Neural progenitor cell (in vitro differentiated cells): Measurements from ENCODE around the gene NOM1. TPM values are rescaled to one million over a fixed set of nuclear protein-coding genes. Genes with fewer than 3 reads are reported as not detected.

ENCODE experiments used
- DNase-seq: peaks from one replicate; pipeline ENCODE4 v3.0.0-alpha.2; 2016; ENCODE audit warnings: low spot score
- H2AFZ ChIP-seq: fragments of 200-600 bp; sonication (generic); replicated peaks from 2 replicates; pipeline ENCODE4 v1.6.1; 2016; ENCODE audit warnings: antibody characterized with exemption
- H3F3A ChIP-seq: fragments of 200-600 bp; sonication (generic); 2 replicates; pipeline ENCODE4 v1.6.1; 2016; ENCODE audit warnings: antibody characterized with exemption, low read depth
- H3K27ac ChIP-seq: fragments of 200-600 bp; sonication (generic); 2 replicates; pipeline ENCODE4 v1.5.1; 2016; ENCODE audit warnings: mild to moderate bottlenecking
- H3K27me3 ChIP-seq: fragments of 200-600 bp; sonication (generic); 2 replicates; pipeline ENCODE4 v1.6.1; 2016; ENCODE audit warnings: mild to moderate bottlenecking, moderate library complexity
- H3K36me3 ChIP-seq: fragments of 200-600 bp; sonication (generic); 2 replicates; pipeline ENCODE4 v1.5.1; 2016
- H3K4me1 ChIP-seq: fragments of 200-600 bp; sonication (generic); 2 replicates; pipeline ENCODE4 v1.6.1; 2016; ENCODE audit warnings: mixed run types
- H3K4me2 ChIP-seq: fragments of 200-600 bp; sonication (generic); 2 replicates; pipeline ENCODE4 v1.6.1; 2016
- H3K4me3 ChIP-seq: fragments of 200-600 bp; sonication (generic); 2 replicates; pipeline ENCODE4 v1.5.1; 2016
- H3K79me2 ChIP-seq: fragments of 200-600 bp; sonication (generic); 2 replicates; pipeline ENCODE4 v1.6.1; 2016; ENCODE audit warnings: low read depth
- H3K9ac ChIP-seq: fragments of 200-600 bp; sonication (generic); 2 replicates; pipeline ENCODE4 v1.6.1; 2016
- H3K9me3 ChIP-seq: fragments of 200-600 bp; sonication (generic); 2 replicates; pipeline ENCODE4 v1.5.1; 2016; ENCODE audit warnings: low read depth
- H4K20me1 ChIP-seq: fragments of 200-600 bp; sonication (generic); 2 replicates; pipeline ENCODE4 v1.6.1; 2016; ENCODE audit warnings: low read depth
- H3K27ac Mint-ChIP-seq: 3 replicates; pipeline ENCODE4 v1.8.0; 2021; ENCODE audit warnings: mixed read lengths
- H3K27me3 Mint-ChIP-seq: 2 replicates; pipeline ENCODE4 v1.8.0; 2022; ENCODE audit warnings: low read depth, mild to moderate bottlenecking, inconsistent platforms, moderate library complexity, mixed read lengths; ENCODE audit not compliant: insufficient read depth
- H3K36me3 Mint-ChIP-seq: 3 replicates; pipeline ENCODE4 v1.8.0; 2021; ENCODE audit warnings: mixed read lengths
- H3K4me1 Mint-ChIP-seq: 3 replicates; pipeline ENCODE4 v1.8.0; 2021; ENCODE audit warnings: mixed read lengths
- H3K4me3 Mint-ChIP-seq: 3 replicates; pipeline ENCODE4 v1.8.0; 2021; ENCODE audit warnings: mild to moderate bottlenecking, moderate library complexity, mixed read lengths
- H3K9me3 Mint-ChIP-seq: 3 replicates; pipeline ENCODE4 v1.8.0; 2020; ENCODE audit warnings: mixed read lengths
- CTCF ChIP-seq: fragments of 200-600 bp; sonication (generic); IDR thresholded peaks from 2 replicates; pipeline ENCODE4 v1.5.1; 2017; ENCODE audit warnings: antibody characterized with exemption, mild to moderate bottlenecking
- EZH2 ChIP-seq: fragments of 200-600 bp; sonication (generic); IDR thresholded peaks from 2 replicates; pipeline ENCODE4 v1.6.1; 2017; ENCODE audit warnings: antibody characterized with exemption, mild to moderate bottlenecking, moderate library complexity
- EZH2phosphoT487 ChIP-seq: fragments of 200-600 bp; sonication (generic); IDR thresholded peaks from 2 replicates; pipeline ENCODE4 v1.6.1; 2017; ENCODE audit warnings: antibody characterized with exemption
- total RNA-seq: library from RNA; depleted of rRNA; stranded (reverse); fragments of >200 nt; gene quantifications from 2 replicates; pipeline ENCODE4 v1.2.3, GENCODE V29; 2015; ENCODE audit warnings: low replicate concordance

NOM1 gene
- total RNA-seq, 1 donor from 2014 or later = 10.9 TPM

GRCh38 chr7:157006829-157007469 lies 57.4 kb downstream of the NOM1 start:
- H3K79me2 ChIP-seq = no peaks in the 10 kb centered on the region
- Mint-ChIP-seq H3K27ac (no peak overlapping the region), H3K4me3 (no peak overlapping the region), H3K9me3 (peaks cover 2% of the 10 kb centered on the region), H3K27me3 (peaks cover 71% of the 10 kb centered on the region), H3K36me3 (no peaks in the 10 kb centered on the region), H3K4me1 (peaks cover 17% of the 10 kb centered on the region)
- DNase-seq = no peak
- H3K27me3 ChIP-seq = peaks cover 98% of the 10 kb centered on the region
- no peak overlapping the region for H3K4me3 ChIP-seq
- no peaks in the 10 kb centered on the region for H3K9me3 ChIP-seq
- peaks cover 35% of the 10 kb centered on the region for H3K4me1 ChIP-seq
- no peak for TF ChIP-seq EZH2phosphoT487
- peaks cover 93% of the 10 kb centered on the region for H4K20me1 ChIP-seq
- no peak overlapping the region for H3K27ac ChIP-seq
- H3K4me2 ChIP-seq = no peak overlapping the region
- no peaks in the 10 kb centered on the region for H3K36me3 ChIP-seq
- H3K9ac ChIP-seq = no peak overlapping the region
- H2AFZ ChIP-seq = no peak overlapping the region
- H3F3A ChIP-seq = peaks cover 34% of the 10 kb centered on the region

- Histone ChIP-seq H3K9me3 (no peaks in the 10 kb centered on the region), H3F3A (peaks cover 33% of the 10 kb centered on the region), H3K27me3 (peaks cover 98% of the 10 kb centered on the region), H3K79me2 (no peaks in the 10 kb centered on the region), H2AFZ (no peak overlapping the region), H4K20me1 (peaks cover 93% of the 10 kb centered on the region), H3K4me1 (peaks cover 28% of the 10 kb centered on the region), H3K4me2 (no peak overlapping the region), H3K36me3 (no peaks in the 10 kb centered on the region), H3K27ac (no peak overlapping the region), H3K4me3 (no peak overlapping the region), H3K9ac (no peak overlapping the region)
- Mint-ChIP-seq H3K9me3 (no peaks in the 10 kb centered on the region), H3K36me3 (no peaks in the 10 kb centered on the region), H3K27me3 (peaks cover 73% of the 10 kb centered on the region), H3K27ac (no peak overlapping the region), H3K4me3 (no peak overlapping the region), H3K4me1 (peaks cover 13% of the 10 kb centered on the region)
- TF ChIP-seq EZH2phosphoT487 (peak; percentile 3), EZH2 (peak; percentile 40), CTCF (no peak)
- peak; percentile 40 for DNase-seq
Measured at GRCh38 chr7:157007470-157008066, 58.1 kb downstream of the NOM1 start.

- DNase-seq = peak; percentile 73
- no peak overlapping the region for H3K27ac ChIP-seq
- peaks cover 77% of the 10 kb centered on the region for H3K27me3 Mint-ChIP-seq
Measured at GRCh38 chr7:157008206-157009169, 59.0 kb downstream of the NOM1 start.

More at GRCh38 chr7:157008206-157009169, 59.0 kb downstream of the NOM1 start:
- Mint-ChIP-seq H3K4me1 (peaks cover 13% of the 10 kb centered on the region), H3K4me3 (peak overlapping the region; percentile 52), H3K36me3 (no peaks in the 10 kb centered on the region), H3K9me3 (no peaks in the 10 kb centered on the region), H3K27ac (no peak overlapping the region)
- H3K4me1 ChIP-seq = peaks cover 19% of the 10 kb centered on the region
- H3K27me3 ChIP-seq = peaks cover 98% of the 10 kb centered on the region
- no peaks in the 10 kb centered on the region for H3K9me3 ChIP-seq
- no peaks in the 10 kb centered on the region for H3K36me3 ChIP-seq
- TF ChIP-seq CTCF (no peak), EZH2 (peak; percentile 89)
- peaks cover 93% of the 10 kb centered on the region for H4K20me1 ChIP-seq
- H3K4me3 ChIP-seq = no peak overlapping the region
- no peak overlapping the region for H2AFZ ChIP-seq
- H3K4me2 ChIP-seq = no peak overlapping the region
- H3F3A ChIP-seq = peaks cover 28% of the 10 kb centered on the region
- H3K9ac ChIP-seq = no peak overlapping the region
- H3K79me2 ChIP-seq = no peaks in the 10 kb centered on the region
